SK-N-SH (cell line): ENCODE data around the gene CACNA2D3. TPM values are rescaled to one million over a fixed set of nuclear protein-coding genes. Genes with fewer than 3 reads are reported as not detected.

Experiments
- CTCF ChIA-PET: fragments of 300-600, 350-600 bp; formaldehyde crosslinking; extraction: SDS; loops from one replicate; lab custom pipeline; 2021; lab: Yijun Ruan, JAX
- POLR2A ChIA-PET: fragments of 350-600 bp; sonication (Branson Sonifier 250); formaldehyde crosslinking; extraction: SDS; loops from one replicate; lab custom pipeline; 2020; ENCODE audit warnings: antibody characterized with exemption, inconsistent platforms; lab: Yijun Ruan, JAX
- DNase-seq: peaks from one replicate; pipeline ENCODE4 v3.0.0; 2012
- H2AFZ ChIP-seq: fragments of 200-600 bp; sonication (generic); 2 replicates; pipeline ENCODE4 v1.8.1; 2016; ENCODE audit warnings: antibody characterized with exemption, mild to moderate bottlenecking, low read depth
- H3F3A ChIP-seq: fragments of 200-600 bp; sonication (generic); replicated peaks from 2 replicates; pipeline ENCODE3; 2016; ENCODE audit warnings: antibody characterized with exemption, mild to moderate bottlenecking; ENCODE audit not compliant: insufficient read depth
- H3K27ac ChIP-seq, 2 experiments: fragments of 200-500 bp in 1 of 2; fragments of 200-600 bp in 1 of 2; sonication (Bioruptor generic) in 1 of 2; sonication (generic), shearing (Covaris generic) in 1 of 2; 2 replicates each; pipeline versions ENCODE4 v1.5.1 to v1.6.1; 2014 to 2016; ENCODE audit warnings: low read depth in 2 of 2, inconsistent platforms in 1 of 2, low read length in 1 of 2, mild to moderate bottlenecking in 1 of 2, mixed read lengths in 1 of 2
- H3K27me3 ChIP-seq: fragments of 200-600 bp; sonication (generic), shearing (Covaris generic); 2 replicates; pipeline ENCODE4 v1.6.1; 2016; ENCODE audit warnings: mixed run types; ENCODE audit not compliant: insufficient read depth
- H3K36me3 ChIP-seq, 2 experiments: fragments of 200-500 bp in 1 of 2; fragments of 200-600 bp in 1 of 2; sonication (Bioruptor generic) in 1 of 2; sonication (generic) in 1 of 2; replicated peaks in 1 of 2; 2 replicates each; pipeline versions ENCODE3 to v1.5.1; 2014 to 2016; ENCODE audit warnings: low read length in 1 of 2, mild to moderate bottlenecking in 1 of 2; ENCODE audit not compliant: insufficient read depth in 2 of 2, control insufficient read depth in 1 of 2
- H3K4me1 ChIP-seq, 2 experiments: fragments of 200-500 bp in 1 of 2; fragments of 200-600 bp in 1 of 2; sonication (Bioruptor generic) in 1 of 2; sonication (generic), shearing (Covaris generic) in 1 of 2; 2 replicates each; pipeline versions ENCODE4 v1.5.1 to v1.6.1; 2014 to 2016; ENCODE audit warnings: low read depth in 1 of 2, low read length in 1 of 2, mixed run types in 1 of 2; ENCODE audit not compliant: insufficient read depth in 2 of 2, control insufficient read depth in 1 of 2
- H3K4me2 ChIP-seq: fragments of 200-600 bp; sonication (generic), shearing (Covaris generic); 2 replicates; pipeline ENCODE4 v1.6.1; 2017; ENCODE audit warnings: mixed run types
- H3K4me3 ChIP-seq, 2 experiments: fragments of 200-500 bp in 1 of 2; fragments of 200-600 bp in 1 of 2; sonication (Bioruptor generic) in 1 of 2; sonication (generic), shearing (Covaris generic) in 1 of 2; 2 replicates each; pipeline versions ENCODE4 v1.5.1 to v1.8.1; 2014 to 2016; ENCODE audit warnings: low read depth in 2 of 2, inconsistent platforms in 1 of 2, low read length in 1 of 2, mild to moderate bottlenecking in 1 of 2, mixed read lengths in 1 of 2, moderate library complexity in 1 of 2
- H3K79me2 ChIP-seq: fragments of 200-600 bp; sonication (generic); 2 replicates; pipeline ENCODE4 v1.8.1; 2017; ENCODE audit warnings: mild to moderate bottlenecking; ENCODE audit not compliant: insufficient read depth
- H3K9ac ChIP-seq: fragments of 200-600 bp; sonication (generic); 2 replicates; pipeline ENCODE4 v1.6.1; 2017; ENCODE audit warnings: mixed run types
- H3K9me2 ChIP-seq: fragments of 200-600 bp; sonication (generic); 2 replicates; pipeline ENCODE4 v1.6.1; 2017; ENCODE audit warnings: mixed run types
- H3K9me3 ChIP-seq: fragments of 200-600 bp; sonication (generic); 2 replicates; pipeline ENCODE4 v1.6.1; 2017; ENCODE audit warnings: mixed run types, mild to moderate bottlenecking, moderate library complexity
- H4K20me1 ChIP-seq: fragments of 200-600 bp; sonication (generic); 2 replicates; pipeline ENCODE4 v1.6.1; 2017; ENCODE audit warnings: mild to moderate bottlenecking, mixed run types; ENCODE audit not compliant: insufficient read depth
- ELF1 ChIP-seq: IDR thresholded peaks from 2 replicates; pipeline ENCODE4 v1.4.0; 2012
- EP300 ChIP-seq, 2 experiments: IDR thresholded peaks; 2 replicates each; pipeline versions ENCODE4 v1.4.0 to v1.6.1; 2012; ENCODE audit warnings: borderline replicate concordance in 1 of 2, low read depth in 1 of 2, low read length in 1 of 2
- EZH2phosphoT487 ChIP-seq: fragments of 200-600 bp; sonication (generic); IDR thresholded peaks from 2 replicates; pipeline ENCODE4 v1.6.1; 2017; ENCODE audit warnings: low read depth, mixed run types, mild to moderate bottlenecking, antibody characterized with exemption, moderate library complexity, borderline replicate concordance
- FOSL2 ChIP-seq: IDR thresholded peaks from 2 replicates; pipeline ENCODE4 v1.4.0; 2012; ENCODE audit warnings: low read depth, mild to moderate bottlenecking, moderate library complexity, borderline replicate concordance
- GABPA ChIP-seq: IDR thresholded peaks from 2 replicates; pipeline ENCODE4 v1.4.0; 2012; ENCODE audit warnings: low read depth, mild to moderate bottlenecking
- GATA2 ChIP-seq: sonication (generic); formaldehyde crosslinking; IDR thresholded peaks from 2 replicates; pipeline ENCODE4 v1.5.0; 2020; ENCODE audit warnings: mild to moderate bottlenecking, missing genetic modification reagents
- IRF3 ChIP-seq: fragments of 150-350 bp; IDR thresholded peaks from 2 replicates; pipeline ENCODE4 v1.6.1; 2016; ENCODE audit warnings: mild to moderate bottlenecking, low read depth, low read length
- MAX ChIP-seq: IDR thresholded peaks from 2 replicates; pipeline ENCODE4 v1.4.0; 2012; ENCODE audit warnings: low read depth
- MXI1 ChIP-seq: IDR thresholded peaks from 2 replicates; pipeline ENCODE4 v1.6.1; 2012; ENCODE audit warnings: mild to moderate bottlenecking, low read depth, low read length, improper control_type of control experiment
- NRF1 ChIP-seq: IDR thresholded peaks from 2 replicates; pipeline ENCODE4 v1.6.1; 2012; ENCODE audit warnings: low read depth, mild to moderate bottlenecking, low read length
- POLR2AphosphoS5 ChIP-seq: IDR thresholded peaks from 2 replicates; pipeline ENCODE4 v1.6.1; 2012; ENCODE audit warnings: low read depth, low read length
- RAD21 ChIP-seq: IDR thresholded peaks from 2 replicates; pipeline ENCODE4 v1.6.1; 2012; ENCODE audit warnings: mild to moderate bottlenecking, low read length
- REST ChIP-seq: IDR thresholded peaks from 2 replicates; pipeline ENCODE4 v1.6.1; 2012; ENCODE audit warnings: mild to moderate bottlenecking, low read depth, low read length, moderate library complexity
- RXRA ChIP-seq: IDR thresholded peaks from 2 replicates; pipeline ENCODE4 v1.4.0; 2012; ENCODE audit warnings: low read depth, mild to moderate bottlenecking, borderline replicate concordance
- YY1 ChIP-seq: IDR thresholded peaks from 2 replicates; pipeline ENCODE4 v1.4.0; 2012; ENCODE audit warnings: low read depth, mild to moderate bottlenecking
- WGBS: methylation state at CpG from one replicate; pipeline ENCODE4 v1.1.6; 2017; ENCODE audit warnings: low lambda C conversion rate; 5-methylcytosine and 5-hydroxymethylcytosine counted together
- polyA plus RNA-seq, 3 experiments: library from polyadenylated mRNA; depleted of rRNA; stranded (reverse); fragments of >200 nt; gene quantifications; 2 replicates each; pipeline ENCODE4 v1.2.3, GENCODE V29; 2012
- TF ChIP-seq, protein P1 (sequence below): IDR thresholded peaks from 2 replicates; pipeline ENCODE4 v1.4.0; 2012; ENCODE audit warnings: low read depth, borderline replicate concordance
- TF ChIP-seq, protein P2 (sequence below): IDR thresholded peaks from 2 replicates; pipeline ENCODE4 v1.4.0; 2012; ENCODE audit warnings: low read depth, borderline replicate concordance
- TF ChIP-seq, protein P3 (sequence below): fragments of 150-350 bp; IDR thresholded peaks from 2 replicates; pipeline ENCODE4 v1.6.1; 2017; ENCODE audit warnings: antibody characterized with exemption, low read length, low read depth, borderline replicate concordance

The CACNA2D3 gene
- polyA plus RNA-seq, 1 of the 3 experiments (the other 2 are of a cell fraction), result 0.15 TPM

GRCh38 chr3:55002416-55002930, 880.1 kb downstream of the CACNA2D3 start:
- DNase-seq, result no peak
- no peaks in the 10 kb centered on the region for H3K36me3 ChIP-seq
- no peak overlapping the region for H3K9ac ChIP-seq
- no peak overlapping the region for H3K4me3 ChIP-seq
- no peaks in the 10 kb centered on the region for H3K9me3 ChIP-seq
- TF ChIP-seq RXRA (no peak), EZH2phosphoT487 (no peak), FOSL2 (no peak), IRF3 (no peak), MXI1 (no peak), ELF1 (no peak)
- TF ChIP-seq, protein P1, sequence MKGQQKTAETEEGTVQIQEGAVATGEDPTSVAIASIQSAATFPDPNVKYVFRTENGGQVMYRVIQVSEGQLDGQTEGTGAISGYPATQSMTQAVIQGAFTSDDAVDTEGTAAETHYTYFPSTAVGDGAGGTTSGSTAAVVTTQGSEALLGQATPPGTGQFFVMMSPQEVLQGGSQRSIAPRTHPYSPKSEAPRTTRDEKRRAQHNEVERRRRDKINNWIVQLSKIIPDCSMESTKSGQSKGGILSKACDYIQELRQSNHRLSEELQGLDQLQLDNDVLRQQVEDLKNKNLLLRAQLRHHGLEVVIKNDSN, result no peak
- TF ChIP-seq, protein P2, sequence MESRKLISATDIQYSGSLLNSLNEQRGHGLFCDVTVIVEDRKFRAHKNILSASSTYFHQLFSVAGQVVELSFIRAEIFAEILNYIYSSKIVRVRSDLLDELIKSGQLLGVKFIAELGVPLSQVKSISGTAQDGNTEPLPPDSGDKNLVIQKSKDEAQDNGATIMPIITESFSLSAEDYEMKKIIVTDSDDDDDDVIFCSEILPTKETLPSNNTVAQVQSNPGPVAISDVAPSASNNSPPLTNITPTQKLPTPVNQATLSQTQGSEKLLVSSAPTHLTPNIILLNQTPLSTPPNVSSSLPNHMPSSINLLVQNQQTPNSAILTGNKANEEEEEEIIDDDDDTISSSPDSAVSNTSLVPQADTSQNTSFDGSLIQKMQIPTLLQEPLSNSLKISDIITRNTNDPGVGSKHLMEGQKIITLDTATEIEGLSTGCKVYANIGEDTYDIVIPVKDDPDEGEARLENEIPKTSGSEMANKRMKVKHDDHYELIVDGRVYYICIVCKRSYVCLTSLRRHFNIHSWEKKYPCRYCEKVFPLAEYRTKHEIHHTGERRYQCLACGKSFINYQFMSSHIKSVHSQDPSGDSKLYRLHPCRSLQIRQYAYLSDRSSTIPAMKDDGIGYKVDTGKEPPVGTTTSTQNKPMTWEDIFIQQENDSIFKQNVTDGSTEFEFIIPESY, result no peak
- WGBS, result 87% methylated on average over 9 of the region's 9 CpGs
- H3K4me1 ChIP-seq, result peaks cover 4% of the 10 kb centered on the region in 2 experiments; a peak in 2 of 4 replicates
- peaks cover 5% of the 10 kb centered on the region for H3F3A ChIP-seq
- no peak overlapping the region for H3K27ac ChIP-seq
- ChIA-PET CTCF (interaction anchor here (1.3 kb wide), 1 partner anchor 11 kb away, joined by 3 read pairs; no protein-coding TSS in a partner anchor), POLR2A (interaction anchor here (0.6 kb wide), 1 partner anchor 600 kb away, joined by 3 read pairs; no protein-coding TSS in a partner anchor)
- no peaks in the 10 kb centered on the region for H4K20me1 ChIP-seq
- H2AFZ ChIP-seq, result no peak overlapping the region
- no peak overlapping the region for H3K4me2 ChIP-seq
- no peaks in the 10 kb centered on the region for H3K27me3 ChIP-seq
- no peaks in the 10 kb centered on the region for H3K9me2 ChIP-seq
- H3K79me2 ChIP-seq, result no peaks in the 10 kb centered on the region

DNA sequence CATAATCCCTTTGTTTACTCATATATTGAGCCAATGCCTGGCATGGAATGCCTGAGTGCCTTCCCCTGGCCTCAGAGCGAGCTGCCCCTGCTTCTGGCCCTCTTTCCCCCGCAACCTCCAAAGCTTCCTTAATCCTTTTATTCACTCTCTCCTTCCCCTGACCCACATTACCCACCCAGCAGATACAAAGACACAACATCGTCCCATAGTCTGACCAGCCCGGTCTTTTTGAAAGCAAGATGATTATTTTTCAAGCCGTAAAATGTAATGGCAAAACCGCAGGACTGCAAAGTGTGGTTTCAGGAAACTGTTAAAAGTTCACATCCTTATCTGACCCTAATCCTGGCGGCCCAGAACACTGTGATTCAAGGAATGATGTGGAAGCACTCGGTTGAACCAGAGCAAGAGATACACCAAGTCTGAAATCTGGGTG, 883.9 kb downstream of the CACNA2D3 start:
- no peak overlapping the region for H2AFZ ChIP-seq
- ChIA-PET POLR2A (no interaction called here), CTCF (interaction anchor here (0.9 to 1.1 kb wide), 3 partner anchors 9 to 153 kb away, joined by 3 read pairs; no protein-coding TSS in a partner anchor)
- no peaks in the 10 kb centered on the region for H3K36me3 ChIP-seq
- H4K20me1 ChIP-seq, result no peaks in the 10 kb centered on the region
- no peak overlapping the region for H3K27ac ChIP-seq
- no peaks in the 10 kb centered on the region for H3F3A ChIP-seq
- no peaks in the 10 kb centered on the region for H3K9me2 ChIP-seq
- no peaks in the 10 kb centered on the region; a peak in 1 of 4 replicates for H3K4me1 ChIP-seq
- DNase-seq, result no peak
- H3K9me3 ChIP-seq, result no peaks in the 10 kb centered on the region
- no peak overlapping the region for H3K4me2 ChIP-seq
- no peaks in the 10 kb centered on the region for H3K79me2 ChIP-seq
- no peak overlapping the region for H3K4me3 ChIP-seq
- no peak overlapping the region for H3K9ac ChIP-seq
- H3K27me3 ChIP-seq, result no peaks in the 10 kb centered on the region
- WGBS, result 81% methylated on average over 8 of the region's 8 CpGs
- TF ChIP-seq GATA2 (CRISPR knock-in tag) (no peak), MXI1 (no peak), RAD21 (no peak), GABPA (no peak), RXRA (no peak), YY1 (no peak), EP300 (IDR thresholded peaks at IDR 0.05; ENCODE audit: borderline replicate concordance in 1 of 2, low read depth in 1 of 2, low read length in 1 of 2) (no peak), NRF1 (no peak), REST (no peak), POLR2AphosphoS5 (no peak), MAX (no peak)
- TF ChIP-seq, protein P3, sequence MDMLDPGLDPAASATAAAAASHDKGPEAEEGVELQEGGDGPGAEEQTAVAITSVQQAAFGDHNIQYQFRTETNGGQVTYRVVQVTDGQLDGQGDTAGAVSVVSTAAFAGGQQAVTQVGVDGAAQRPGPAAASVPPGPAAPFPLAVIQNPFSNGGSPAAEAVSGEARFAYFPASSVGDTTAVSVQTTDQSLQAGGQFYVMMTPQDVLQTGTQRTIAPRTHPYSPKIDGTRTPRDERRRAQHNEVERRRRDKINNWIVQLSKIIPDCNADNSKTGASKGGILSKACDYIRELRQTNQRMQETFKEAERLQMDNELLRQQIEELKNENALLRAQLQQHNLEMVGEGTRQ, result no peak
